ES-I3 (cell line): ENCODE results near the gene ARFGEF2.
"Not testable (repeated sequence)": the region's sequence is repeated elsewhere in the genome, so short reads cannot be mapped to it uniquely, and the experiment has no call there.

Experiments used
- H3K36me3 ChIP-seq: 2 replicates; pipeline ENCODE4 v1.6.1; 2013; ENCODE audit warnings: mild to moderate bottlenecking, low read length, control low read depth, moderate library complexity; ENCODE audit not compliant: insufficient read depth
- H3K4me1 ChIP-seq: 2 replicates; pipeline ENCODE4 v1.6.1; 2013; ENCODE audit warnings: mild to moderate bottlenecking, control low read depth, low read length; ENCODE audit not compliant: insufficient read depth
- H3K9ac ChIP-seq: 2 replicates; pipeline ENCODE4 v1.6.1; 2013; ENCODE audit warnings: low read depth, mild to moderate bottlenecking, low read length, moderate library complexity
- H3K9me3 ChIP-seq: 2 replicates; pipeline ENCODE4 v1.6.1; 2013; ENCODE audit warnings: mild to moderate bottlenecking, low read length, moderate library complexity; ENCODE audit not compliant: control insufficient read depth, insufficient read depth

The ARFGEF2 gene

GRCh38 chr20:48928832-48929725, 7.6 kb downstream of the ARFGEF2 start:
- Histone ChIP-seq H3K36me3 (no peaks in the 10 kb centered on the region), H3K9ac (no peak overlapping the region), H3K4me1 (peaks cover 4% of the 10 kb centered on the region; the same call in 1 of the 2 replicates), H3K9me3 (no peaks in the 10 kb centered on the region)

- no peak overlapping the region for H3K9ac ChIP-seq
- no peaks in the 10 kb centered on the region for H3K9me3 ChIP-seq
- peaks cover 4% of the 10 kb centered on the region; the same call in 1 of the 2 replicates for H3K4me1 ChIP-seq
- H3K36me3 ChIP-seq, result no peaks in the 10 kb centered on the region
These were observed 8.5 kb downstream of the ARFGEF2 start for GRCh38 chr20:48930035-48930434.

GRCh38 chr20:48930878-48931277, 9.4 kb downstream of the ARFGEF2 start:
- Histone ChIP-seq H3K36me3 (no peaks in the 10 kb centered on the region), H3K4me1 (peaks cover 4% of the 10 kb centered on the region; the same call in 1 of the 2 replicates)

GRCh38 chr20:48931527-48932374, 10.2 kb downstream of the ARFGEF2 start:
- Histone ChIP-seq H3K4me1 (peaks cover 4% of the 10 kb centered on the region; the same call in 1 of the 2 replicates), H3K9me3 (no peaks in the 10 kb centered on the region), H3K9ac (no peak overlapping the region), H3K36me3 (no peaks in the 10 kb centered on the region)

More at GRCh38 chr20:48930878-48931277, 9.4 kb downstream of the ARFGEF2 start:
- H3K9ac ChIP-seq, result no peak overlapping the region
- H3K9me3 ChIP-seq, result no peaks in the 10 kb centered on the region

GRCh38 chr20:48932375-48932941, 10.9 kb downstream of the ARFGEF2 start:
- Histone ChIP-seq H3K9ac (no peak overlapping the region), H3K9me3 (no peaks in the 10 kb centered on the region), H3K36me3 (no peaks in the 10 kb centered on the region), H3K4me1 (peaks cover 4% of the 10 kb centered on the region; the same call in 1 of the 2 replicates)

- Histone ChIP-seq H3K4me1 (peaks cover 4% of the 10 kb centered on the region; the same call in 1 of the 2 replicates), H3K36me3 (no peaks in the 10 kb centered on the region), H3K9ac (no peak overlapping the region), H3K9me3 (no peaks in the 10 kb centered on the region)
These were observed 11.7 kb downstream of the ARFGEF2 start for GRCh38 chr20:48933017-48933766.

- H3K36me3 ChIP-seq, H3K9me3 ChIP-seq, H3K9ac ChIP-seq, H3K4me1 ChIP-seq: not testable (repeated sequence)
These were observed 12.9 kb downstream of the ARFGEF2 start for GRCh38 chr20:48934273-48934877.

- H3K4me1 ChIP-seq, H3K36me3 ChIP-seq, H3K9me3 ChIP-seq, H3K9ac ChIP-seq: not testable (repeated sequence)
These were observed 13.5 kb downstream of the ARFGEF2 start for GRCh38 chr20:48934966-48935365.

GRCh38 chr20:48936178-48936577, 14.7 kb downstream of the ARFGEF2 start:
- H3K9ac ChIP-seq, H3K4me1 ChIP-seq, H3K9me3 ChIP-seq, H3K36me3 ChIP-seq: not testable (repeated sequence)

GRCh38 chr20:48937674-48938073, 16.2 kb downstream of the ARFGEF2 start:
- Histone ChIP-seq H3K36me3 (peaks cover 2% of the 10 kb centered on the region; the same call in 1 of the 2 replicates), H3K4me1 (peaks cover 2% of the 10 kb centered on the region; the same call in 1 of the 2 replicates), H3K9me3 (no peaks in the 10 kb centered on the region), H3K9ac (no peak overlapping the region)

- Histone ChIP-seq H3K4me1 (no peaks in the 10 kb centered on the region), H3K36me3 (peaks cover 6% of the 10 kb centered on the region; the same call in 1 of the 2 replicates), H3K9ac (no peak overlapping the region), H3K9me3 (no peaks in the 10 kb centered on the region)
These were observed 17.2 kb downstream of the ARFGEF2 start for GRCh38 chr20:48938670-48939069.

GRCh38 chr20:48940170-48940569, 18.7 kb downstream of the ARFGEF2 start:
- Histone ChIP-seq H3K4me1 (no peaks in the 10 kb centered on the region), H3K36me3 (peaks cover 6% of the 10 kb centered on the region; the same call in 1 of the 2 replicates)

GRCh38 chr20:48941467-48941866, 20.0 kb downstream of the ARFGEF2 start:
- H3K36me3 ChIP-seq, result peaks cover 6% of the 10 kb centered on the region; the same call in 1 of the 2 replicates
- no peaks in the 10 kb centered on the region for H3K9me3 ChIP-seq
- H3K4me1 ChIP-seq, result no peaks in the 10 kb centered on the region

More at GRCh38 chr20:48940170-48940569, 18.7 kb downstream of the ARFGEF2 start:
- Histone ChIP-seq H3K9me3 (no peaks in the 10 kb centered on the region), H3K9ac (no peak overlapping the region)

More at GRCh38 chr20:48941467-48941866, 20.0 kb downstream of the ARFGEF2 start:
- H3K9ac ChIP-seq, result no peak overlapping the region
